HCT116 (cell line): ENCODE data around the gene CBY1. TPM values are rescaled to one million over a fixed set of nuclear protein-coding genes. Genes with fewer than 3 reads are reported as not detected.
A peak's percentile ranks its signal among the peaks of the same experiment; 100 is the strongest.

Experiments
- ATAC-seq: fragments of 200-7000 bp; cut with Tn5 transposase; 2 replicates; pipeline ENCODE4 v1.9.1; 2020; ENCODE audit warnings: mild to moderate bottlenecking, moderate library complexity
- BruUV-seq: library from RNA; stranded (reverse); fragments of 400-500 nt; replicated peaks from 2 replicates; lab custom pipeline; 2021; lab: Mats Ljungman, UMichigan
- CTCF ChIA-PET: fragments of 300-600 bp; sonication (Branson Sonifier 250); formaldehyde crosslinking; loops from one replicate; lab custom pipeline; 2021; ENCODE audit warnings: antibody characterized with exemption; lab: Charles Lee
- POLR2A ChIA-PET: fragments of 300-600, 350-600 bp; sonication (Branson Sonifier 250); formaldehyde crosslinking; loops from one replicate; lab custom pipeline; 2021; ENCODE audit warnings: antibody characterized with exemption; lab: Charles Lee
- RAD21 ChIA-PET, 2 experiments: fragments of 300-600 bp; sonication (Branson Sonifier 250); formaldehyde crosslinking; loops; one replicate each; lab custom pipeline; 2023; ENCODE audit warnings: low total read pairs in 2 of 2; ENCODE audit not compliant: uncharacterized antibody in 2 of 2, unreplicated experiment in 2 of 2, low non-redundant PET in 1 of 2; lab: Charles Lee
- DNase-seq: peaks from one replicate; pipeline ENCODE4 v3.0.0-alpha.2; 2010; ENCODE audit warnings: low read depth, low spot score
- H2AFZ ChIP-seq: fragments of 200-600 bp; shearing (Covaris generic), sonication (generic); 2 replicates; pipeline ENCODE4 v1.6.1; 2017; ENCODE audit warnings: low read depth, mixed run types, mixed read lengths, antibody characterized with exemption, low read length; ENCODE audit not compliant: poor library complexity, severe bottlenecking
- H3K27ac ChIP-seq: 2 replicates; pipeline ENCODE4 v1.5.1; 2012; ENCODE audit warnings: low read depth, low read length
- H3K27me3 ChIP-seq: fragments of 200-600 bp; sonication (generic); 2 replicates; pipeline ENCODE4 v1.6.1; 2016; ENCODE audit warnings: mixed run types, low read length, mixed read lengths; ENCODE audit not compliant: insufficient read depth
- H3K36me3 ChIP-seq, 2 experiments: fragments of 200-500 bp in 1 of 2; fragments of 200-600 bp in 1 of 2; sonication (Bioruptor generic) in 1 of 2; sonication (generic) in 1 of 2; 2 replicates each; pipeline versions ENCODE4 v1.5.1 to v1.6.1; 2014 to 2016; ENCODE audit warnings: low read length in 2 of 2, inconsistent platforms in 1 of 2, mixed read lengths in 1 of 2, mixed run types in 1 of 2; ENCODE audit not compliant: insufficient read depth in 2 of 2, control insufficient read depth in 1 of 2
- H3K4me1 ChIP-seq, 2 experiments: fragments of 200-600 bp in 1 of 2; sonication (generic) in 1 of 2; 2 replicates each; pipeline versions ENCODE4 v1.5.1 to v1.6.1; 2012 to 2017; ENCODE audit warnings: low read length in 2 of 2, inconsistent platforms in 1 of 2, mild to moderate bottlenecking in 1 of 2, mixed read lengths in 1 of 2, mixed run types in 1 of 2, moderate library complexity in 1 of 2; ENCODE audit not compliant: insufficient read depth in 2 of 2, control insufficient read depth in 1 of 2
- H3K4me2 ChIP-seq: fragments of 200-600 bp; sonication (generic); 2 replicates; pipeline ENCODE4 v1.6.1; 2017; ENCODE audit warnings: mixed run types, low read length, mixed read lengths
- H3K4me3 ChIP-seq, 2 experiments: fragments of 200-600 bp in 1 of 2; sonication (generic) in 1 of 2; replicated peaks in 1 of 2; 2 replicates each; pipeline ENCODE4 v1.5.1; 2011 to 2016; ENCODE audit warnings: low read length in 2 of 2, control low read depth in 1 of 2, low read depth in 1 of 2, mild to moderate bottlenecking in 1 of 2, mixed read lengths in 1 of 2, mixed run types in 1 of 2
- H3K79me2 ChIP-seq: fragments of 200-600 bp; sonication (generic); 2 replicates; pipeline ENCODE4 v1.6.1; 2017; ENCODE audit warnings: mild to moderate bottlenecking, mixed run types, low read length, moderate library complexity, mixed read lengths; ENCODE audit not compliant: insufficient read depth
- H3K9ac ChIP-seq: fragments of 200-600 bp; sonication (generic); 2 replicates; pipeline ENCODE4 v1.6.1; 2016; ENCODE audit warnings: low read length, mixed read lengths
- H3K9me2 ChIP-seq: fragments of 200-600 bp; sonication (generic), shearing (Covaris generic); 2 replicates; pipeline ENCODE4 v1.6.1; 2017; ENCODE audit warnings: mixed run types, mild to moderate bottlenecking, moderate library complexity; ENCODE audit not compliant: insufficient read depth
- H3K9me3 ChIP-seq, 2 experiments: fragments of 200-500 bp in 1 of 2; fragments of 200-600 bp in 1 of 2; sonication (Bioruptor generic) in 1 of 2; sonication (generic) in 1 of 2; 2 replicates each; pipeline ENCODE4 v1.6.1; 2014 to 2017; ENCODE audit warnings: low read length in 2 of 2, mixed read lengths in 2 of 2, inconsistent platforms in 1 of 2, low read depth in 1 of 2, mild to moderate bottlenecking in 1 of 2, mixed run types in 1 of 2, moderate library complexity in 1 of 2; ENCODE audit not compliant: control insufficient read depth in 1 of 2, insufficient read depth in 1 of 2
- H4K20me1 ChIP-seq: fragments of 200-600 bp; sonication (generic), shearing (Covaris generic); 2 replicates; pipeline ENCODE4 v1.6.1; 2017; ENCODE audit warnings: mixed run types, mild to moderate bottlenecking, moderate library complexity; ENCODE audit not compliant: insufficient read depth
- CBX3 ChIP-seq: IDR thresholded peaks from 2 replicates; pipeline ENCODE4 v1.6.1; 2012; ENCODE audit warnings: low read depth
- CEBPB ChIP-seq: IDR thresholded peaks from 2 replicates; pipeline ENCODE4 v1.6.1; 2012; ENCODE audit warnings: low read depth
- FOSL1 ChIP-seq: IDR thresholded peaks from 2 replicates; pipeline ENCODE4 v1.6.1; 2012; ENCODE audit warnings: low read depth
- JUND ChIP-seq: IDR thresholded peaks from 2 replicates; pipeline ENCODE4 v1.6.1; 2012
- POLR2AphosphoS5 ChIP-seq: IDR thresholded peaks from 2 replicates; pipeline ENCODE4 v1.6.1; 2011; ENCODE audit warnings: mild to moderate bottlenecking, low read depth, low read length, moderate library complexity
- SIN3A ChIP-seq: IDR thresholded peaks from 2 replicates; pipeline ENCODE4 v1.6.1; 2012; ENCODE audit warnings: low read depth
- SP1 ChIP-seq: IDR thresholded peaks from 2 replicates; pipeline ENCODE4 v1.6.1; 2012; ENCODE audit warnings: low read depth
- YY1 ChIP-seq: IDR thresholded peaks from 2 replicates; pipeline ENCODE4 v1.6.1; 2011; ENCODE audit warnings: low read length, low read depth, moderate library complexity, mild to moderate bottlenecking; ENCODE audit not compliant: insufficient replicate concordance; ENCODE audit errors: extremely low read depth
- ZNF274 ChIP-seq: fragments of 200-500 bp; sonication (Bioruptor generic); IDR thresholded peaks from 2 replicates; pipeline ENCODE4 v1.6.1; 2014; ENCODE audit warnings: mild to moderate bottlenecking, low read depth, low read length, inconsistent platforms
- intact Hi-C: fragments of 100-400 bp; cut with micrococcal nuclease; formaldehyde crosslinking; loops from 2 replicates; pipeline ENCODE4 v1.10.0; 2022
- total RNA-seq: library from RNA; stranded (reverse); gene quantifications from one replicate; pipeline ENCODE4 v1.2.1, GENCODE V29; 2021; ENCODE audit not compliant: unreplicated experiment

CBY1 gene
- total RNA-seq, 1 experiment from 2014 or later = 27.6 TPM

DNA sequence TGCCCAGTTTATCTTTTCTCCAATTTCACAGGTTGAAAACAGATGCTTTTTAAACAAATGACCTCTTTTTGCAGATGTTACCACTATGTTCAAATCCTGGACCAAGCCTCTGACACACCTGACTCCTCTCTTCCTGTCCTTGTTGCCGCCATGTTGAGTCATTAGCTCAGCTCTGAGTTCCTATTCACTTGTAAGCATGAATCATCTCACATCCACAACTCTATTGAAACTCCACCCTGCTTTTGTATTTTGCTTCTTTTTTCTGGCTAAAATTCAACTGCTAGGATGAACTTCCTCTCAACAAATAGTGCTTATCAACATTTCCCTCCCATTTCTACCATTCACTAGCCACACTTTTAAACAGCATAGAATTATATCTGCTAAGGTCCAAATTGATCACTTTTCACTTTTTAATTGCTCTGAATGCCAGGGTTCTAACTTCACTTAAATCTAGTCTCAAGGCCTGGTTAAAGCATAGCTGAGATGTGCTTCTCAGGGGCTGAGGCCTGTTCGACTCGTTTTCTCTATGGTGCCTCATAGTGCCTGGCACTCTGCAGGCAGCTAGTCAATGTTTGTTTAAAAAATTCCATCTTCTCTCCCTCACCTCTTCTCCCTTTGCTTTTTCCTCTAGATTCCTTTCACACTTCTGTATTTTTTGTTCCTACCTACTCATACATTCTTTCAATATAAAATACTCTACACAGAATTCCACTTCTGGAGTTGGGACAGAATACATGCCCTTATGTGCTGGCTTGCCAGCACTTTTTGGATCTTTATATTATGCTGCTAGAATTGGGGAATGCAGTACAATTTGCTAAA, 40.4 kb downstream of the CBY1 start:
- DNase-seq = peak; percentile 68
- CTCF ChIA-PET = interaction anchor here (1.2 to 1.6 kb wide), 3 partner anchors 15 to 644 kb away, joined by 3 to 10 read pairs (median 4); partner anchors contain the start of gene TOMM22
- H3K4me1 ChIP-seq = peaks cover 32 to 62% of the 10 kb centered on the region in 2 experiments

DNA sequence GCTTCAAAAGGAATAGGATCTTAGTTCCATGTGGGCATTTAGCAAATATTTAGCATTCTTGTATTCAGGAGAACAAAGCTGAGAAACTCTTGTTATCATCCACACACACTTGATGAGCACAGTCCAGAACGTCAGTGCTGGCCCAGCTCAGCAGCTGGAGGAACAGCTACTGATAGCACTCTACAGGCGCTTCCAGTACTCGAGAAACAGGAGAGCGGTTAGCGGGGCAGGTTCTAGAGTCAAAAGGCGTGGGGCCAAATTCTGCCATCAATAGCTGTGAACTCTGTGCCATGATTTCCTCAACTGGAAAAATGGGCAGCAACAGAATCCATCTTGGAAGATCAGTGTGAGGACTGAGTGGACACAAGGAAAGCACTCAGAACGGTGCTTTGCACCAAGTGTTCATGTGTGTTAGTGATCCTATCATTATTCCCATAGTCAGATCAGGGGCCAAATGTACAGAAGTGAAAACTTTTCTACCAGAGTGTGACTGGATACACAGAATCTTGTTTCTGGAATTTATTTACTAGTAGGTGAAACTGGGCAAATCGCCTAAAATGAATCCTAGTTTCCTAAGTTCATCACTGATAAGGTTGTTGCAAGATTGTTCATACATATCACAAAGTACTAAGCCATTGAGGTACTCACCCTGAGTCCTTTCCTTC, 41.1 kb downstream of the CBY1 start:
- intact Hi-C loops = no loop called here
- no peaks in the 10 kb centered on the region for H3K9me3 ChIP-seq

More for the DNA sequence above, 40.4 kb downstream of the CBY1 start:
- intact Hi-C loops = no loop called here
- TF ChIP-seq SP1 = peak; percentile 21
- no peak; the same call in none of the 2 replicates for TF ChIP-seq CEBPB
- peak; percentile 29; the same call in 1 of the 2 replicates for TF ChIP-seq POLR2AphosphoS5
- TF ChIP-seq FOSL1 = peak; percentile 80
- TF ChIP-seq SIN3A = peak; percentile 46; the same call in 1 of the 2 replicates
- TF ChIP-seq YY1 = peak; percentile 85
- peak; percentile 62 for TF ChIP-seq JUND
- TF ChIP-seq ZNF274 = no peak
- peak overlapping the region; percentile 50 for H3K9ac ChIP-seq
- peak overlapping the region; percentile 95 for H3K4me2 ChIP-seq
- H3K79me2 ChIP-seq = peaks cover 85% of the 10 kb centered on the region
- ATAC-seq = no peak
- no peaks in the 10 kb centered on the region for H3K27me3 ChIP-seq
- H4K20me1 ChIP-seq = no peaks in the 10 kb centered on the region
- peaks cover 2 to 18% of the 10 kb centered on the region in 2 experiments; a peak in 2 of 4 replicates for H3K36me3 ChIP-seq
- H3K27ac ChIP-seq = peak overlapping the region; percentile 66
- H3K4me3 ChIP-seq = peak overlapping the region; percentile 11 to 26; a peak in 3 of 4 replicates
- no peaks in the 10 kb centered on the region for H3K9me3 ChIP-seq
- ChIA-PET POLR2A (interaction anchor here (1.3 to 4.0 kb wide), 3 partner anchors 9 to 14 kb away, joined by 3 to 26 read pairs (median 14); partner anchors contain the start of genes GTPBP1 and TOMM22), RAD21 (no interaction called here)
- no TSS peak for BruUV-seq
- no peak overlapping the region for H2AFZ ChIP-seq
- no peaks in the 10 kb centered on the region for H3K9me2 ChIP-seq

More for the DNA sequence above, 41.1 kb downstream of the CBY1 start:
- Histone ChIP-seq H3K79me2 (peaks cover 79% of the 10 kb centered on the region), H3K4me2 (peak overlapping the region; percentile 95), H3K4me1 (peaks cover 33 to 63% of the 10 kb centered on the region in 2 experiments), H3K36me3 (peaks cover 2 to 18% of the 10 kb centered on the region in 2 experiments; a peak in 2 of 4 replicates), H3K9me2 (no peaks in the 10 kb centered on the region), H2AFZ (no peak overlapping the region), H3K4me3 (peak overlapping the region in 1 of 2 experiments; percentile 26; a peak in 2 of 4 replicates), H3K27ac (peak overlapping the region; percentile 66), H4K20me1 (no peaks in the 10 kb centered on the region), H3K9ac (peak overlapping the region; percentile 50), H3K27me3 (no peaks in the 10 kb centered on the region)
- no peak for TF ChIP-seq CBX3
- TF ChIP-seq POLR2AphosphoS5 = no peak
- RAD21 ChIA-PET = no interaction called here
- no peak for DNase-seq
- CTCF ChIA-PET = interaction anchor here (1.2 to 1.6 kb wide), 4 partner anchors 16 to 645 kb away, joined by 3 to 10 read pairs (median 4); partner anchors contain the start of gene TOMM22
- no TSS peak for BruUV-seq
- POLR2A ChIA-PET = interaction anchor here (1.2 to 4.0 kb wide), 4 partner anchors 8 to 14 kb away, joined by 3 to 26 read pairs (median 8); partner anchors contain the start of genes GTPBP1 and TOMM22
- ATAC-seq = no peak
